Fibroblast of mammary gland (primary cell): ENCODE results near the gene FANCD2.

Experiments used
- DNase-seq: peaks from one replicate; pipeline ENCODE4 v3.0.0-alpha.2; 2010; ENCODE audit warnings: low read depth
- H3K4me3 ChIP-seq: 2 replicates; pipeline ENCODE4 v1.5.1; 2011; ENCODE audit warnings: low read depth, mild to moderate bottlenecking, low read length, moderate library complexity; ENCODE audit not compliant: control insufficient read depth
- CTCF ChIP-seq: conservative IDR thresholded peaks from 2 replicates; pipeline ENCODE4 v1.5.1; 2011; ENCODE audit warnings: low read depth, low read length, inconsistent platforms; ENCODE audit not compliant: control insufficient read depth, insufficient read depth

The FANCD2 gene

GRCh38 chr3:10026084-10026890, at the start of gene FANCD2:
TSS of gene FANCD2 (plus strand) at chr3:10026437. CDS start at chr3:10028658, 2,221 bp downstream.
- no peak for TF ChIP-seq CTCF
- DNase-seq = peak; percentile 84
- peak within 1 kb of the TSS; percentile 95 for H3K4me3 ChIP-seq

- peak; percentile 99 for DNase-seq
- no peak for TF ChIP-seq CTCF
- no peak overlapping the region for H3K4me3 ChIP-seq
Measured at GRCh38 chr3:9976721-9977709, 49.2 kb upstream of the FANCD2 start.

GRCh38 chr3:9978710-9979305, 47.4 kb upstream of the FANCD2 start:
- DNase-seq = no peak

GRCh38 chr3:9980251-9980650, 46.0 kb upstream of the FANCD2 start:
- DNase-seq = no peak
- no peak for TF ChIP-seq CTCF

More at GRCh38 chr3:9978710-9979305, 47.4 kb upstream of the FANCD2 start:
- H3K4me3 ChIP-seq = no peak overlapping the region
- TF ChIP-seq CTCF = no peak

GRCh38 chr3:9986230-9986725, 40.0 kb upstream of the FANCD2 start:
- H3K4me3 ChIP-seq = peak overlapping the region; percentile 99
- DNase-seq = no peak
- TF ChIP-seq CTCF = no peak

More at GRCh38 chr3:9980251-9980650, 46.0 kb upstream of the FANCD2 start:
- H3K4me3 ChIP-seq = no peak overlapping the region
